WTC11 (cell line): ENCODE measurements around the gene PTPRN.

Source experiments
- CREB1 ChIP-seq: sonication (generic); formaldehyde crosslinking; IDR thresholded peaks from 2 replicates; pipeline ENCODE4 v1.8.0; 2023; ENCODE audit warnings: mild to moderate bottlenecking, missing genetic modification reagents
- FOXJ3 ChIP-seq: sonication (generic); formaldehyde crosslinking; IDR thresholded peaks from 2 replicates; pipeline ENCODE4 v1.9.0; 2021; ENCODE audit warnings: missing genetic modification reagents, mild to moderate bottlenecking, borderline replicate concordance
- FOXK1 ChIP-seq: sonication (generic); formaldehyde crosslinking; IDR thresholded peaks from 2 replicates; pipeline ENCODE4 v1.8.0; 2022; ENCODE audit warnings: mild to moderate bottlenecking, moderate library complexity, missing genetic modification reagents
- MXD4 ChIP-seq: fragments of 250-450 bp; sonication (Bioruptor Pico); IDR thresholded peaks from 2 replicates; pipeline ENCODE4 v1.8.0; 2021; ENCODE audit warnings: mild to moderate bottlenecking, moderate library complexity, borderline replicate concordance
- MYBL2 ChIP-seq: sonication (generic); formaldehyde crosslinking; IDR thresholded peaks from 2 replicates; pipeline ENCODE4 v1.8.1; 2023; ENCODE audit warnings: mild to moderate bottlenecking, moderate library complexity, missing genetic modification reagents
- NFYB ChIP-seq: sonication (generic); formaldehyde crosslinking; conservative IDR thresholded peaks from 2 replicates; pipeline ENCODE4 v1.8.0; 2022; ENCODE audit warnings: low read depth, missing genetic modification reagents
- NR3C1 ChIP-seq: sonication (generic); formaldehyde crosslinking; conservative IDR thresholded peaks from 2 replicates; pipeline ENCODE4 v1.8.1; 2023; ENCODE audit warnings: low read depth, mild to moderate bottlenecking, missing genetic modification reagents
- SOX15 ChIP-seq: fragments of 250-450 bp; sonication (Bioruptor Pico); IDR thresholded peaks from 2 replicates; pipeline ENCODE4 v1.9.0; 2021; ENCODE audit warnings: mild to moderate bottlenecking
- TEAD4 ChIP-seq: sonication (generic); formaldehyde crosslinking; IDR thresholded peaks from 2 replicates; pipeline ENCODE4 v1.8.0; 2022; ENCODE audit warnings: mild to moderate bottlenecking, missing genetic modification reagents
- TF ChIP-seq, protein P1 (sequence below): fragments of 200-600 bp; IDR thresholded peaks from 2 replicates; pipeline ENCODE4 v1.8.0; 2022; ENCODE audit warnings: antibody characterized with exemption
- TF ChIP-seq, protein P2 (sequence below): sonication (generic); formaldehyde crosslinking; IDR thresholded peaks from 2 replicates; pipeline ENCODE4 v1.8.1; 2022; ENCODE audit warnings: low read depth, missing genetic modification reagents, borderline replicate concordance
- TF ChIP-seq, protein P3 (sequence below): sonication (generic); formaldehyde crosslinking; IDR thresholded peaks from 2 replicates; pipeline ENCODE4 v1.8.0; 2022; ENCODE audit warnings: mild to moderate bottlenecking, missing genetic modification reagents
- TF ChIP-seq, protein P4 (sequence below): sonication (generic); formaldehyde crosslinking; IDR thresholded peaks from 2 replicates; pipeline ENCODE4 v1.8.1; 2023; ENCODE audit warnings: mild to moderate bottlenecking, missing genetic modification reagents, moderate library complexity

DNA sequence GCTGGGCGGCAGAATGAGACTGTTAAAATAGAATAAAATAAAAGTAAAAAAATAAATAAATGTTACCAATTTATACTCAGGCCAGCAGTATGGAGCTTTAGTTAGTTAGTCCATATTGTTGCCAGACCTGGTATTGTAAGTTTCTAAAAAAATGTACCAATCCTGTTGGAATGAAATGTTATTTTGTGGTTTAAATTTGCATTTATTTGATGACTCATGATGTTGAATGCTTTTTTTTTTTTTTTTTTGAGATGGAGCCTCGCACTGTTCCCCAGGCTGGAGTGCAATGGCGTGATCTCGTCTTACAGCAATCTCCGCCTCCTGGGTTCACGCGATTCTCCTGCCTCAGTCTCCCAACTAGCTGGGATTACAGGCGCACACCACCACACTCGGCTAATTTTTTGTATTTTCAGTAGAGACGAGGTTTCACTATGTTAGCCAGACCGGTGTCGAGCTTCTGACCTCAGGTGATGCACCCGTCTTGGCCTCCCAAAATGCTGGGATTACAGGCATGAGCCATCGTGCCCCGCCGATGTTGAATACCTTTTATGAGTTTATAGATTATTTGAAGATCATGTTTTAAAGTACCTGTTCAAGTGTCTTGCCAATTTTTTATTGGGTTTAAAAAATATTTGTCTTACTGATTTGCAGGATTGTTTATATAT is 5.7 kb upstream of the PTPRN start:
- TF ChIP-seq CREB1 (CRISPR knock-in tag) (no peak), NFYB (no peak), TEAD4 (CRISPR knock-in tag) (no peak), NR3C1 (CRISPR knock-in tag) (no peak), FOXJ3 (CRISPR knock-in tag) (no peak), MXD4 (CRISPR knock-in tag) (no peak), FOXK1 (no peak), SOX15 (CRISPR knock-in tag) (no peak), MYBL2 (CRISPR knock-in tag) (no peak)
- TF ChIP-seq, protein P1, sequence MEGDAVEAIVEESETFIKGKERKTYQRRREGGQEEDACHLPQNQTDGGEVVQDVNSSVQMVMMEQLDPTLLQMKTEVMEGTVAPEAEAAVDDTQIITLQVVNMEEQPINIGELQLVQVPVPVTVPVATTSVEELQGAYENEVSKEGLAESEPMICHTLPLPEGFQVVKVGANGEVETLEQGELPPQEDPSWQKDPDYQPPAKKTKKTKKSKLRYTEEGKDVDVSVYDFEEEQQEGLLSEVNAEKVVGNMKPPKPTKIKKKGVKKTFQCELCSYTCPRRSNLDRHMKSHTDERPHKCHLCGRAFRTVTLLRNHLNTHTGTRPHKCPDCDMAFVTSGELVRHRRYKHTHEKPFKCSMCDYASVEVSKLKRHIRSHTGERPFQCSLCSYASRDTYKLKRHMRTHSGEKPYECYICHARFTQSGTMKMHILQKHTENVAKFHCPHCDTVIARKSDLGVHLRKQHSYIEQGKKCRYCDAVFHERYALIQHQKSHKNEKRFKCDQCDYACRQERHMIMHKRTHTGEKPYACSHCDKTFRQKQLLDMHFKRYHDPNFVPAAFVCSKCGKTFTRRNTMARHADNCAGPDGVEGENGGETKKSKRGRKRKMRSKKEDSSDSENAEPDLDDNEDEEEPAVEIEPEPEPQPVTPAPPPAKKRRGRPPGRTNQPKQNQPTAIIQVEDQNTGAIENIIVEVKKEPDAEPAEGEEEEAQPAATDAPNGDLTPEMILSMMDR = no peak
- TF ChIP-seq, protein P2, sequence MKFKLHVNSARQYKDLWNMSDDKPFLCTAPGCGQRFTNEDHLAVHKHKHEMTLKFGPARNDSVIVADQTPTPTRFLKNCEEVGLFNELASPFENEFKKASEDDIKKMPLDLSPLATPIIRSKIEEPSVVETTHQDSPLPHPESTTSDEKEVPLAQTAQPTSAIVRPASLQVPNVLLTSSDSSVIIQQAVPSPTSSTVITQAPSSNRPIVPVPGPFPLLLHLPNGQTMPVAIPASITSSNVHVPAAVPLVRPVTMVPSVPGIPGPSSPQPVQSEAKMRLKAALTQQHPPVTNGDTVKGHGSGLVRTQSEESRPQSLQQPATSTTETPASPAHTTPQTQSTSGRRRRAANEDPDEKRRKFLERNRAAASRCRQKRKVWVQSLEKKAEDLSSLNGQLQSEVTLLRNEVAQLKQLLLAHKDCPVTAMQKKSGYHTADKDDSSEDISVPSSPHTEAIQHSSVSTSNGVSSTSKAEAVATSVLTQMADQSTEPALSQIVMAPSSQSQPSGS (CRISPR knock-in tag) = no peak
- TF ChIP-seq, protein P3, sequence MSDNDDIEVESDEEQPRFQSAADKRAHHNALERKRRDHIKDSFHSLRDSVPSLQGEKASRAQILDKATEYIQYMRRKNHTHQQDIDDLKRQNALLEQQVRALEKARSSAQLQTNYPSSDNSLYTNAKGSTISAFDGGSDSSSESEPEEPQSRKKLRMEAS (CRISPR knock-in tag) = no peak
- TF ChIP-seq, protein P4, sequence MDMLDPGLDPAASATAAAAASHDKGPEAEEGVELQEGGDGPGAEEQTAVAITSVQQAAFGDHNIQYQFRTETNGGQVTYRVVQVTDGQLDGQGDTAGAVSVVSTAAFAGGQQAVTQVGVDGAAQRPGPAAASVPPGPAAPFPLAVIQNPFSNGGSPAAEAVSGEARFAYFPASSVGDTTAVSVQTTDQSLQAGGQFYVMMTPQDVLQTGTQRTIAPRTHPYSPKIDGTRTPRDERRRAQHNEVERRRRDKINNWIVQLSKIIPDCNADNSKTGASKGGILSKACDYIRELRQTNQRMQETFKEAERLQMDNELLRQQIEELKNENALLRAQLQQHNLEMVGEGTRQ (CRISPR knock-in tag) = no peak
